GM23338 (cell line): ENCODE results near the gene FBXL17.

Experiments used
- CREB1 ChIP-seq: fragments of 250-450 bp; sonication (Bioruptor Pico); IDR thresholded peaks from 2 replicates; pipeline ENCODE4 v1.5.0; 2020; ENCODE audit warnings: low read depth, mild to moderate bottlenecking, moderate library complexity
- EZH2phosphoT487 ChIP-seq: fragments of 200-600 bp; sonication (generic); IDR thresholded peaks from one replicate; pipeline ENCODE4 v1.8.1; 2018; ENCODE audit warnings: antibody characterized with exemption; ENCODE audit not compliant: unreplicated experiment
- NANOG ChIP-seq: IDR thresholded peaks from 2 replicates; pipeline ENCODE4 v1.6.1; 2016; ENCODE audit warnings: antibody characterized with exemption, borderline replicate concordance
- TF ChIP-seq, protein P1 (sequence below), 2 experiments: fragments of 200-600 bp in 1 of 2; sonication (generic) in 1 of 2; conservative IDR thresholded peaks; 2 replicates each; pipeline versions ENCODE4 v1.5.1 to v1.6.1; 2016 to 2017; ENCODE audit warnings: antibody characterized with exemption in 2 of 2, low read depth in 2 of 2, mild to moderate bottlenecking in 2 of 2, moderate library complexity in 1 of 2
- TF ChIP-seq, protein P2 (sequence below): fragments of 250-450 bp; sonication (Bioruptor Pico); IDR thresholded peaks from 2 replicates; pipeline ENCODE4 v1.5.0; 2020; ENCODE audit warnings: mild to moderate bottlenecking, moderate library complexity

DNA sequence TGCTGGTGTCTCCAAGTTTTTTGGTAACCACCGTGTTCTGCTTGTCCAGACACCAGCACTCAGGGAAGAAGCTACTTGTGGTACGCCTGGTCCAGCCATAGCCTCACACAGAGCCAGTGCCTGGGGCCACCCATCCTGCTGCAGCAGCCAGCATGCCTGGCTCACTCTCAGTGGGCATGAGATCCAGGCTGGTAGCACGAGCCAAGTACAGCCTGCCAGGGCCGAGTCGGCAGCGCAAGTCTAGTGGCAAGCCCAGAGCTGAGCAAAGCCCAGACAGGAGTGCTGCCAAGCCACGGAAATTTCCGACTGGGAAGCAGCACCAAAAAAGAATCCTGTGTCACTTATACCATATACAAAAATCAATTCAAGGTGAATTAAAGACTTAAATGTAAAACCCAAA is 36.3 kb upstream of the FBXL17 start:
- TF ChIP-seq, protein P1, sequence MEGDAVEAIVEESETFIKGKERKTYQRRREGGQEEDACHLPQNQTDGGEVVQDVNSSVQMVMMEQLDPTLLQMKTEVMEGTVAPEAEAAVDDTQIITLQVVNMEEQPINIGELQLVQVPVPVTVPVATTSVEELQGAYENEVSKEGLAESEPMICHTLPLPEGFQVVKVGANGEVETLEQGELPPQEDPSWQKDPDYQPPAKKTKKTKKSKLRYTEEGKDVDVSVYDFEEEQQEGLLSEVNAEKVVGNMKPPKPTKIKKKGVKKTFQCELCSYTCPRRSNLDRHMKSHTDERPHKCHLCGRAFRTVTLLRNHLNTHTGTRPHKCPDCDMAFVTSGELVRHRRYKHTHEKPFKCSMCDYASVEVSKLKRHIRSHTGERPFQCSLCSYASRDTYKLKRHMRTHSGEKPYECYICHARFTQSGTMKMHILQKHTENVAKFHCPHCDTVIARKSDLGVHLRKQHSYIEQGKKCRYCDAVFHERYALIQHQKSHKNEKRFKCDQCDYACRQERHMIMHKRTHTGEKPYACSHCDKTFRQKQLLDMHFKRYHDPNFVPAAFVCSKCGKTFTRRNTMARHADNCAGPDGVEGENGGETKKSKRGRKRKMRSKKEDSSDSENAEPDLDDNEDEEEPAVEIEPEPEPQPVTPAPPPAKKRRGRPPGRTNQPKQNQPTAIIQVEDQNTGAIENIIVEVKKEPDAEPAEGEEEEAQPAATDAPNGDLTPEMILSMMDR (conservative IDR thresholded peaks at IDR 0.05; ENCODE audit: low read depth in 2 of 2), result no peak
- TF ChIP-seq EZH2phosphoT487 (no peak), CREB1 (CRISPR knock-in tag) (no peak), NANOG (no peak)
- TF ChIP-seq, protein P2, sequence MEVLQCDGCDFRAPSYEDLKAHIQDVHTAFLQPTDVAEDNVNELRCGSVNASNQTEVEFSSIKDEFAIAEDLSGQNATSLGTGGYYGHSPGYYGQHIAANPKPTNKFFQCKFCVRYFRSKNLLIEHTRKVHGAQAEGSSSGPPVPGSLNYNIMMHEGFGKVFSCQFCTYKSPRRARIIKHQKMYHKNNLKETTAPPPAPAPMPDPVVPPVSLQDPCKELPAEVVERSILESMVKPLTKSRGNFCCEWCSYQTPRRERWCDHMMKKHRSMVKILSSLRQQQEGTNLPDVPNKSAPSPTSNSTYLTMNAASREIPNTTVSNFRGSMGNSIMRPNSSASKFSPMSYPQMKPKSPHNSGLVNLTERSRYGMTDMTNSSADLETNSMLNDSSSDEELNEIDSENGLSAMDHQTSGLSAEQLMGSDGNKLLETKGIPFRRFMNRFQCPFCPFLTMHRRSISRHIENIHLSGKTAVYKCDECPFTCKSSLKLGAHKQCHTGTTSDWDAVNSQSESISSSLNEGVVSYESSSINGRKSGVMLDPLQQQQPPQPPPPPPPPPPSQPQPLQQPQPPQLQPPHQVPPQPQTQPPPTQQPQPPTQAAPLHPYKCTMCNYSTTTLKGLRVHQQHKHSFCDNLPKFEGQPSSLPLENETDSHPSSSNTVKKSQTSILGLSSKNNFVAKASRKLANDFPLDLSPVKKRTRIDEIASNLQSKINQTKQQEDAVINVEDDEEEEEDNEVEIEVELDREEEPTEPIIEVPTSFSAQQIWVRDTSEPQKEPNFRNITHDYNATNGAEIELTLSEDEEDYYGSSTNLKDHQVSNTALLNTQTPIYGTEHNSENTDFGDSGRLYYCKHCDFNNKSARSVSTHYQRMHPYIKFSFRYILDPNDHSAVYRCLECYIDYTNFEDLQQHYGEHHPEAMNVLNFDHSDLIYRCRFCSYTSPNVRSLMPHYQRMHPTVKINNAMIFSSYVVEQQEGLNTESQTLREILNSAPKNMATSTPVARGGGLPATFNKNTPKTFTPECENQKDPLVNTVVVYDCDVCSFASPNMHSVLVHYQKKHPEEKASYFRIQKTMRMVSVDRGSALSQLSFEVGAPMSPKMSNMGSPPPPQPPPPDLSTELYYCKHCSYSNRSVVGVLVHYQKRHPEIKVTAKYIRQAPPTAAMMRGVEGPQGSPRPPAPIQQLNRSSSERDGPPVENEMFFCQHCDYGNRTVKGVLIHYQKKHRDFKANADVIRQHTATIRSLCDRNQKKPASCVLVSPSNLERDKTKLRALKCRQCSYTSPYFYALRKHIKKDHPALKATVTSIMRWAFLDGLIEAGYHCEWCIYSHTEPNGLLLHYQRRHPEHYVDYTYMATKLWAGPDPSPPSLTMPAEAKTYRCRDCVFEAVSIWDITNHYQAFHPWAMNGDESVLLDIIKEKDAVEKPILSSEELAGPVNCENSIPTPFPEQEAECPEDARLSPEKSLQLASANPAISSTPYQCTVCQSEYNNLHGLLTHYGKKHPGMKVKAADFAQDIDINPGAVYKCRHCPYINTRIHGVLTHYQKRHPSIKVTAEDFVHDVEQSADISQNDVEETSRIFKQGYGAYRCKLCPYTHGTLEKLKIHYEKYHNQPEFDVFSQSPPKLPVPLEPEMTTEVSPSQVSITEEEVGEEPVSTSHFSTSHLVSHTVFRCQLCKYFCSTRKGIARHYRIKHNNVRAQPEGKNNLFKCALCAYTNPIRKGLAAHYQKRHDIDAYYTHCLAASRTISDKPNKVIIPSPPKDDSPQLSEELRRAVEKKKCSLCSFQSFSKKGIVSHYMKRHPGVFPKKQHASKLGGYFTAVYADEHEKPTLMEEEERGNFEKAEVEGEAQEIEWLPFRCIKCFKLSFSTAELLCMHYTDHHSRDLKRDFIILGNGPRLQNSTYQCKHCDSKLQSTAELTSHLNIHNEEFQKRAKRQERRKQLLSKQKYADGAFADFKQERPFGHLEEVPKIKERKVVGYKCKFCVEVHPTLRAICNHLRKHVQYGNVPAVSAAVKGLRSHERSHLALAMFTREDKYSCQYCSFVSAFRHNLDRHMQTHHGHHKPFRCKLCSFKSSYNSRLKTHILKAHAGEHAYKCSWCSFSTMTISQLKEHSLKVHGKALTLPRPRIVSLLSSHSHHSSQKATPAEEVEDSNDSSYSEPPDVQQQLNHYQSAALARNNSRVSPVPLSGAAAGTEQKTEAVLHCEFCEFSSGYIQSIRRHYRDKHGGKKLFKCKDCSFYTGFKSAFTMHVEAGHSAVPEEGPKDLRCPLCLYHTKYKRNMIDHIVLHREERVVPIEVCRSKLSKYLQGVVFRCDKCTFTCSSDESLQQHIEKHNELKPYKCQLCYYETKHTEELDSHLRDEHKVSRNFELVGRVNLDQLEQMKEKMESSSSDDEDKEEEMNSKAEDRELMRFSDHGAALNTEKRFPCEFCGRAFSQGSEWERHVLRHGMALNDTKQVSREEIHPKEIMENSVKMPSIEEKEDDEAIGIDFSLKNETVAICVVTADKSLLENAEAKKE (CRISPR knock-in tag), result no peak
